Astrocyte of the cerebellum (primary cell): Measurements from ENCODE around the gene SLC25A27.

Source experiments
- DNase-seq: peaks from one replicate; pipeline ENCODE4 v3.0.0-alpha.2; 2011; ENCODE audit warnings: low read depth
- H3K4me3 ChIP-seq: 2 replicates; pipeline ENCODE4 v1.5.1; 2011; ENCODE audit warnings: mild to moderate bottlenecking, low read depth, low read length, moderate library complexity
- in situ Hi-C: cut with HindIII; loops from 2 replicates; pipeline ENCODE4 v1.10.0; 2017; ENCODE audit warnings: low sequenced_read_pairs
- TF ChIP-seq, protein P1 (sequence below): IDR thresholded peaks from 2 replicates; pipeline ENCODE4 v1.5.1; 2012; ENCODE audit warnings: low read length, low read depth, moderate library complexity, mild to moderate bottlenecking; ENCODE audit errors: missing control alignments

SLC25A27 gene

DNA sequence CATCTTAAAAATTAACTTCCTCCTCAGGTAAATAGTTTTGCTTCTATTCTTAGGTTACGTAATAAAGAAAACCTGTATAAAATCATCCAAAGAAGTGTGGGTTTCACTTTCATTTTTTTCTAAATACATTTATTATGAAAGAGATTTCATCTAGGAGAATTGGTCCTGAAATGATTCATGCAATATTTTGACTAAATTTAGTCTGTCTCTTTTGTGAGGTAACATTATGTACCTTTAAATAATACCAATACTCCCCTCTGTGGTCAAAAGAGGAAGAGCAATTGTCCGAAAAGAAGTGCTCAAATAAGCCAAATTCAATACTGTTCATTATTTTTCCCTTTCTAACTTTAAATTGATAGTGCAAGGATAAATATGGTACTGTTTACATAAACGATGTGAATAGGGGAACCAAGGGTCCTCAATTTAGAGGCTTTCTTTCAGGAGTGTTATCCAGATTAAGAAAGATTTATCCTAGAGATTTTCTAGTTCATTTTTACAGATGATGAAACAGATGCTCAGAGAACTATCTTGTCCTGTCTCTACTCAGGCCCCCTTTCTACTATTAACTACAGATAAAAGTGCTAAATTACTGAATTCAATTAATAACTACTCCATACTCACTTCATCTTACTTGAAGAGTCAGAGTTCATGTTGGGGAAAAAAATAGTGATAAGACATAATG is 26.4 kb upstream of the SLC25A27 start:
- in situ Hi-C loops: no loop called here

DNA sequence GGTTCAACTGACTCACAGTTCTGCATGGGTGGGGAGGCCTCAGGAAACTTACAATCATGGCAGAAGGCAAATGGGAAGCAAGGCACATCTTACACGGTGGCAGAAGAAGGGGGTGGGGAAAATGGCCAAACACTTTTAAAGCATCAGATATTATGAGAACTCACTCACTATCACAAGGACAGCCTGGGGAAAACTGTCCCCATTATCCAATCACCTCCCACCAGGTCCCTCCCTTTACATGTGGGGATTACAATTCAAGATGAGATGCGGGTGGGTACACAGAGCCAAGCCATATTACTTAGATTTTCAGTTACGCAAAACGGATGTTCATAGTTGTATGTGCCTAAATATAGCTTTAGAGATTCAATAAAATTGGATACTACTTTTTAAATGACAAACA is 25.8 kb upstream of the SLC25A27 start:
- TF ChIP-seq, protein P1, sequence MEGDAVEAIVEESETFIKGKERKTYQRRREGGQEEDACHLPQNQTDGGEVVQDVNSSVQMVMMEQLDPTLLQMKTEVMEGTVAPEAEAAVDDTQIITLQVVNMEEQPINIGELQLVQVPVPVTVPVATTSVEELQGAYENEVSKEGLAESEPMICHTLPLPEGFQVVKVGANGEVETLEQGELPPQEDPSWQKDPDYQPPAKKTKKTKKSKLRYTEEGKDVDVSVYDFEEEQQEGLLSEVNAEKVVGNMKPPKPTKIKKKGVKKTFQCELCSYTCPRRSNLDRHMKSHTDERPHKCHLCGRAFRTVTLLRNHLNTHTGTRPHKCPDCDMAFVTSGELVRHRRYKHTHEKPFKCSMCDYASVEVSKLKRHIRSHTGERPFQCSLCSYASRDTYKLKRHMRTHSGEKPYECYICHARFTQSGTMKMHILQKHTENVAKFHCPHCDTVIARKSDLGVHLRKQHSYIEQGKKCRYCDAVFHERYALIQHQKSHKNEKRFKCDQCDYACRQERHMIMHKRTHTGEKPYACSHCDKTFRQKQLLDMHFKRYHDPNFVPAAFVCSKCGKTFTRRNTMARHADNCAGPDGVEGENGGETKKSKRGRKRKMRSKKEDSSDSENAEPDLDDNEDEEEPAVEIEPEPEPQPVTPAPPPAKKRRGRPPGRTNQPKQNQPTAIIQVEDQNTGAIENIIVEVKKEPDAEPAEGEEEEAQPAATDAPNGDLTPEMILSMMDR: no peak
- in situ Hi-C loops: no loop called here
- DNase-seq: no peak
- no peak overlapping the region for H3K4me3 ChIP-seq

More for the DNA sequence above, 26.4 kb upstream of the SLC25A27 start:
- TF ChIP-seq, protein P1: peak; percentile 51
- peak; percentile 35 for DNase-seq
- no peak overlapping the region for H3K4me3 ChIP-seq

DNA sequence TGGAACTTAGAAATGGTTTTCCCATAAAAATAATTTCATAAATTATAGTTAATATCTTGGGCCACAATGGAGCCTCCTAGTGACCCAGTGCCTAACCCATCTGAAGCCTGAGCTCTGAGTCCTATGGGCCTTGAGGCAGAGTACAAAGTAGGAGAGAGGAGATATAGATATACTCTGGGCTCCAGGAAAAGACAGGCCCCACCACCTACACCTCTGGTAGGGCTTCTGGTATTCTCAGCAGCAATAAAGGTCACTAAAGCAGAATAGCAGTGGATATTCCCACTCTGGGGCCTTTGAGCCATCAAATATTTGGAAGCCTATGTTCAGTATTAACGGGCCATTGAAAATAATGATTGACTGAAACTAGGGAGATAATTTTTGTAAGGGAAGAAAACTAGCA is 24.3 kb upstream of the SLC25A27 start:
- in situ Hi-C loops: no loop called here
- no peak overlapping the region for H3K4me3 ChIP-seq
- DNase-seq: no peak
- TF ChIP-seq, protein P1: no peak

DNA sequence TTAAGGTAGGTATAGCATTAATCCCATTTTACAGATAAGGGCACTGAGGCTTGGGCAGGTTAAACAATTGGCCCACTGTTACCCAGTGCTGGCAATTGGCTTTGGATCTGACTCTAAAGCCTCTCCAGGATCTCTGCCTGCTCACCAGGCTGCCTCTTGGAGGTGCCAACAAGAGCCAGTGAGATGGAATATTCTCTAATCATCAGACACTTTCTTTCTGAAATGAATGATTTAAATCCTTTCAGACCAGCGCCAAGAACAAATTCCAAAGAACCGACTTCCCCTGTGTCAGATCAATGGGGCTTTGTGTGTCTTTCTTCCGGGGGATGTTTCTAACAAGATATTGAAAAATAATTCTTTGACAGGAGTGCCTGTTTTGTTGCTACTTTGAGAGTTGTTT is 23.8 kb upstream of the SLC25A27 start:
- H3K4me3 ChIP-seq: no peak overlapping the region
- in situ Hi-C loops: no loop called here
- TF ChIP-seq, protein P1: no peak
- DNase-seq: no peak

DNA sequence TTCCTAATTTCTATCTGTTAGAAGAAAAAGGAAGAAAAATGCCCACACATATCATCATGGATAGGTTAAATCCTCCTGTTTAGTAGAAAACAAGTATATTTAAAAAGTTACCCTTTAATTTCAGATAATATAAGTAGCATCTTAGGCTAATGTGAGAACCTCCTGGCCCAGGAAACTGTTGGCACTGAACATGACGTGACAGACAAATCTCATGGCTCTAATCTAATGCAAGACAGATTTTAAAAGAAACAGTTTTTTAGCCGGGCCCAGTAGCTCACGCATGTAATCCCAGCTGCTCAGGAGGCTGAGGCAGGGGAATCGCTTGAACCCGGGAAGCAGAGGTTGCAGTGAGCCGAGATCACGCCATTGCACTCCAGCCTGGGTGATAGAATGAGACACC is 23.1 kb upstream of the SLC25A27 start:
- DNase-seq: no peak
- TF ChIP-seq, protein P1: no peak
- in situ Hi-C loops: no loop called here
- H3K4me3 ChIP-seq: no peak overlapping the region

DNA sequence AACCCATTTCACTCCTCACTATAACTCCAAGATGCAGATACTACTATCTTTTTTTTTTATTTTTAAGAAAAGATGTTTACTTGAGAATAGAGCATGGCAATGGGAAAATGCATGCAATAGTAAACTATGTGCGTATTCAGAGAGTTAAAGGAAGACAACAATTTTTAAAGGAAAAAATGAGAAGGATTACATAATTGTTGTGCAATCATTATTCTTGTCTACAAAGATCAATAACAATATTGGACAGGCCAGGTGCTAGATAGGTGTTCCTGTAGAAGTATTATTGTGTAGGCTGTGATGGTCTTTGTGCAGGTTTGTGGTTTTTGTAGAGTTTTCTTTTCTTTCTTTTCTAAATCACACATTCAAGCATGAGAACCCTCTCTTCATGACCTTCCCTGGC is 20.7 kb upstream of the SLC25A27 start:
- TF ChIP-seq, protein P1: no peak
- no peak overlapping the region for H3K4me3 ChIP-seq
- in situ Hi-C loops: no loop called here
- no peak for DNase-seq
